ENCODE measurements around the gene PHF13.

GRCh38 chr1:6591222-6591621, 22.3 kb upstream of the PHF13 start:
- TF ChIP-seq CTCF (IDR thresholded peaks at IDR 0.05; ENCODE audit: low read length) (no peak), EZH2phosphoT487 (IDR thresholded peaks at IDR 0.05; ENCODE audit: low read length) (no peak), EZH2 (optimal IDR thresholded peaks at IDR 0.05; ENCODE audit: low read depth, low read length) (no peak)
